Activated CD8-positive, alpha-beta memory T cell treated with anti-CD3 and anti-CD28 coated beads, Interleukin-2, amount 50 U/mL, for 24 hours (primary cell): ENCODE results near the gene ZNF407.
"Not testable (repeated sequence)": the region's sequence is repeated elsewhere in the genome, so short reads cannot be mapped to it uniquely, and the experiment has no call there.

Source experiments
- DNase-seq: peaks from one replicate; pipeline ENCODE4 v3.0.0-alpha.2; 2020; ENCODE audit errors: extremely low read depth

ZNF407 gene

DNA sequence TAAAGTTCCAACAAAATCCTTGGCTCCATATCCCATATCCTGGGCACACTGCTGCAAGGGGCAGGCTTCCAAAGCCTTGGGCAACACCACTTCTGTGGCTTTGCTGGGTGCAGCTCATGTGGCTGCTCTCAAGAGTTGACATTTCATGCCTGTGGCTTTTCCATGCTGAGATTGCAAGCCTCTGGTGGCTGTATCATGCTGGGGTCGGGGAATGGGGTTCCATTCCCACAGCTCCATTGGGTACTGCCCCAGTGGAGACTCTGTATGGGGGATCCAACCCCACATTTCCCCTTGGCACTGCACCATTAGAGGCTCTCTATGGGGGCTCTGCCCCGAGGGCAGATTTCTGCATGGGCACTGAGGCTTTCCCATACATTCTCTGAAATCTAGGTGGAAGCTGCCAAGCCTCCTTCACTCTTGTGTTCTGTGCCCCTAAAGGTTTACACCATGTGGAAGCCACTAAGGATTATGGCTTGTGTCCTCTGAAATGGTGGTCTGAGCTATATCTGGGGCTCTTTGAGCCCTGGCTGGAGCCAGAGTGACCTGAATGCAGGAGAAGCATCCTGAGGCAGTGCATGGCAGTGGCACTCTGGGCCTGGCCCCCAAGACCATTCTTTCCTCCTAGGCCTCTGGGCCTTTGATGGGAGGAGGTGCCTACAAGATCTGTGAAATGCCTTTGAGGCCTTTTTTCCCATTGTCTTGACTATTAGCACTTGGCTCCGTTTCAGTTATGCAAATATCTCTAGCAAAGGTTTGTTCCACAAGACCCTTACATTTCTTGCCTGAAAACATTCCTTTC is 503.4 kb downstream of the ZNF407 start:
- no peak for DNase-seq

DNA sequence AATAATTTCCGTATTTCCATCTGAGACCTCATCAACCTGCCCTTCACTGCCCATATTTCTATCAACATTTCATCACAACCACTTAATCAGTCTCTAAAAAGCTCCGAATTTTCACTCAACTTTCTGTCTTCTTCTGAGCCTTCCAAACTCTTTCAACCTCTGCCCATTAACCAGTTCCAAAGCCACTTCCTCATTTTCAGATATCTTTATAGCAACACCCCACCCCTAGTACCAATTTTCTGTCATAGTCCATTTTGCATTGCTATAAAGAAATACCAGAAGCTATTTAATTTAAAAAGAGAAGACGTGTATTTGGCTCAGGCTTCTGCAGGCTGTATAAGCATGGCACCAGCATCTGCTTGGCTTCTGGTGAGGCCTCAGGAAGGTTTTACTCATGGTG is 504.2 kb downstream of the ZNF407 start:
- no peak for DNase-seq

DNA sequence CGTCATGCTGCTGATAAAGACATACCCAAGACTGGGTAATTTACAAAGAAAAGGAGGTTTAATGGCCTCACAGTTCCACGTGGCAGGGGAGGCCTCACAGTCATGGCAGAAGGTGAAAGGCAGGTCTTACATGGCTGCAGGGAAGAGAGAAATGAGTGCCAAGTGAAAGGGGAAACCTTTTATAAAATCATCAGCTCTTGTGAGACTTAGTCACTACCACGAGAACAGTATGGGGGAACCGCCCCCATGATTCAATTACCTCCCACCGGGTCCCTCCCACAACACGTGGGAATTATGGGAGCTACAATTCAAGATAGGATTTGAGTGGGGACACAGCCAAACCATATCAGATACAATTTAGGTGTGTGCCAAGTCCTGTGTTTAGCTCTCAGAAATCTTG is 506.4 kb downstream of the ZNF407 start:
- DNase-seq = not testable (repeated sequence)

DNA sequence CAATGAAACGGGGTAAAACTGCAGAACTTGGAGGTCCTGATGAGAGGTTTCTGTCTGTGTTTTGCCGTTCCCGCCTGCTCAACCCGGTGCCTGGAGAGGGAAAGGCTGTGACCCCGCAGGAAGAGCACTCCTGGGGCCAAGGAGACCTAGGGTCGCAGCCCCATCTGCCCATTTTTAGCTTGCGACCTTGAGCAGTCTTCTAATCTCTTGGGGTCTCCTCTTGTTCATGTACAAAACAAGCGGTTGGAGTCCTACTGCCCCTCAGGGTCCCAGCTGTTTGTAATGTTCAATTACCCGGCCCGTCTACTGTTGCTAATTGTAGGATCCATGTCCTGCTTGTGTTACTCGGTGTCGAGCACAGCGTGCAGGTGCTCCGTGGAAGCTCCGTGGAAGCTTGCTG is 506.8 kb downstream of the ZNF407 start:
- no peak for DNase-seq

DNA sequence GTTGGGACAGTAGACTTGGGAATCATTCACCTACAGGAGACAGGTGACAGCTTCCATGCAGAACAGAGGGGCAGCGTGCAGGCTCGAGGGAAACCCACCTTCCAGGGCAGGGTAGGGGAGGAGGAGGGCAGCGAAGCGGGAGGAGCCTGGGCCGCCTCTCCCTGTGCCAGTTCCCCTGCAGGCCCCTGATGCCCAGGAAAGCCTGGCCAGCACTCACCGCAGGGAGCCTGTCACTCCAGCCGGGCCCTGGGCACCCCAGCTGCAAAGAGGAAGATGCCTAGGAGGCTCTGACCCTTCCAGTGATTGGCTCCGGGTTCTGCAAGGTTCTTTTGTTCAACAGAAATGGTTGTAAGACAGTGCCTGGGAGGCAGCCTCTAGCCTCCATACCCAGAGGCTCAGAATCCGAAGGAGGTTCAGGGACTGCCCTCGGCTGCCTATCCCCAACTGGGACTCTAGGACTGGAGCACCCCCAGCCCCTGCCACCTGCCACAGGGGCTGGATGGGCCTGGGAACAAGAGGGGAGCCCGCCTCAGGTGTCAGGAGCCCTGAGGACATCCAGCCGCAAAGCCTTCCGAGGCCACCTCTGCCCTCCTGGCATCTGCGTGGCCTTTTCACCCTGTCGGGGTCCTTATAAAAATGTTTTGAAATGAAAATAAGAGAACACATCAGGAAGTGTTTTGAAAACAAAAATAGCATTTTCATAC is 508.0 kb downstream of the ZNF407 start:
- DNase-seq = no peak

DNA sequence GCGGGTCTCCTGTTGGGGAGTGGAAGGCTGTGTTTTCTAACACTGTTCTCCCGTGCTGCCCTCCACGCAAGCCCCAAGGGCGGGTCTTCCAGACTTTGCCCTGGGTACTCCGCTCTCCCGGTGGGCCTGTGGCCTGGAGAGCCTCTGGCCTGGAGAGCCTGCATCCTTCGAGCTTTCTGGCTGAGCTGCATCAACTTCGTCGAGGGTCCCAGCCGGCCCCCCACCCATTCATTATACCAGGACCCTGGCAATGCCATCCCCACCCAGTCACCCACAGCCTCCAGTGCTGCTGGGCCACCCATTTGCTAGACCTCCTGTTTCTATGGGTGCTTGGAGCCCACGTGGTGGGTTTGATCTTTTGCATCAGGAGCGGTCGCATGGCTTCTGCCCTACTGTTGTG is 509.1 kb downstream of the ZNF407 start:
- no peak for DNase-seq

DNA sequence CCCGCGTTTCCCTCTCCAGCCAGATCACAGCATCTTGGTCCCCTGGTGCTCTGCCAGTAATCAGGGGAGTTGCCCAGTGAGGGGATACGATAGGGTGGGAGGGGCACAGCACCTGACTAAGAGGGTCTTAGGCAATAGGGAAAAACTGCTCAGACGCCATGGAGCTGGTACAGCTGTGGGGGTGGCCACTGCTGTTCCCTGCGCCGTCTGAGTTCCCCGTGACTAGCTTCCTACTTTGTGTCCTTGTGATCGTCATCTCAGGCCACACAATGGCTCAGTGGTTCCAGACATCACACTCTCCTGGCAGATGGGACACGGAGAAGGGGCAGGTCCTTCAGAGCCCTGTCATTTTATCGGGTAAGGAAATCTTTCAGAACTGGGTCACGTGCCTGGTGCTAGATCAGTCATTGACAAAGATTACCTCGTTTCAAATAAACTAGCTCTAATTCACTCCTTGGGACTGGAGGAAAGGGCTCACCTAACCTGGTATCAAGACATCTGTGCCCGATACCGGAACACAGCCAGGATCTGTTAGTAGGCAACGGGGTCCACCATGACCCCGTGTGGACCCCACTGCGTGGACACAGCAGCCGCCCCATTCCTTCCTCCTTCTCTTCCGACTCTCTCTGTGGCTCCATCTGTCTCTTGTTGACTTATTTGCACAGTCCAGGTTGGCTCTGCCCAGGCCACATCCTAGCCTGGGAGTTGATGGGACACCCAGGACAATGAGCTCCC is 509.7 kb downstream of the ZNF407 start:
- DNase-seq = no peak

DNA sequence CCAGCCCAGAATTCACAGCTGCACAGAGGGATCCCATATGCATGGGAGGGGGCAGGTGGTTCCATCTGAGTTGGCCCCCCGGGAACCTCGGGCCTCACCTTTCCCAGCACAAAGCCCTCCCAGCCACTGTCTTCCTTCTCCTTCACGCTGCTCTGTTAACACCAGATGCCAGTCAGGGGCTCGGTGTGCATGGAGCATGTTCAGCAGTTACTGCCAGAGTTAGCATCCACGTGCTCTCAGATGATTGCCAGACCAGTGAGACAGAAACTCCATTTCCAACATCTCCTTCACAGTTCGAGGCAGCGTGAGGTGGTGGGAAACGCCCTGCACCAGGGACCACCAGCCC is 510.2 kb downstream of the ZNF407 start:
- DNase-seq = no peak

DNA sequence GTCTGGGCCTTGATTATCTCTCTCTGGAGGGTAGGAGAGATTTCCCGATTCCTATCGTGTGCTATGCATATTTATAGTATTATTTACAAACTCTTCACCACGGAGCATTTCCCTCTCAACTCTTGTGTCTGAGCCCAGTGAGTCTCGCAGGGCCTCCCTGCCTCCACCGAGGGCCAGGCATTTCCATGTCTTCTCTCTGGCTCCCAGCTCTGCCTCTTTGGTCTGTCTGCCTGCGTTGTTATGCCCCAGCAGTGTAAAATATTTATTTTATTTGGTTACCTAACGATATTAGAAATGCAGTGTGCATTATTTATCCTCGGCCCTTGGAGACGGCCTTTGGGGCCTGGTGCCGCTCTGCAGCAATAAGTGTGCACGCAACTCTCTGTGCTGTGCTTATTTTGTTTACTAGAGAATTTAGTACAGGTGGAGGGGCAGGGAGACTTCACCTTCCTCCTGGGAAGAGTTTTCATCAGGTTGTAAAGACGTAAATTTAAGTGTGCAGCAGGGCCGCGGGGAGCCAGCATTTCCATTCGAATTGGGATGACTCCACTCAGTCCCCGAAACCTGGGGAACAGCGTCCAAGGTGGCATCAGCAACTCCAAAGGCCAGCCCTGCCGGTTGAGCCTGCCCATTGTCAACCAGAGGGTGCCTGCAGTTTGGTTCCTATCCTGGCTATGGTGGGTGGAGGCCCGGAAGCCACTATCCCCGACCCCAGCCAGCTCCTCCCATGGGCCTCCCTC is 511.1 kb downstream of the ZNF407 start:
- no peak for DNase-seq

DNA sequence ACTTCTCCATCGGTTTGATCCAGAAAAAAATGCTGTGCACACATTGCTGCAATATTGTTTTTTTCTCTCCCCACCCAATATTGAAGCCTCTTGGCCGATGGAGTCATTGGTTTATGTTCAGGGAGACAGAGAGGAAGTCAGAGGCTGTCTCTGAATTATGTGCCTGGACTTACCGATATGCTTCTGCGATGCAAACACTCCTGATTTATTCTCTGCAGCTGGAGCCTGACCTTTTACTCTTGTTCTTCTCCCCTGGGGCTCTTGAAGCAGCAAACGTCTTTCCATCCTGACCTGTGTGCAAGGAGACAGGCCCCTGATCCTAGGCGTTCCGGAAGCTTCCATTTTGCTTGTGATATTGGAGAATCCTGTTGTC is 511.6 kb downstream of the ZNF407 start:
- no peak for DNase-seq

DNA sequence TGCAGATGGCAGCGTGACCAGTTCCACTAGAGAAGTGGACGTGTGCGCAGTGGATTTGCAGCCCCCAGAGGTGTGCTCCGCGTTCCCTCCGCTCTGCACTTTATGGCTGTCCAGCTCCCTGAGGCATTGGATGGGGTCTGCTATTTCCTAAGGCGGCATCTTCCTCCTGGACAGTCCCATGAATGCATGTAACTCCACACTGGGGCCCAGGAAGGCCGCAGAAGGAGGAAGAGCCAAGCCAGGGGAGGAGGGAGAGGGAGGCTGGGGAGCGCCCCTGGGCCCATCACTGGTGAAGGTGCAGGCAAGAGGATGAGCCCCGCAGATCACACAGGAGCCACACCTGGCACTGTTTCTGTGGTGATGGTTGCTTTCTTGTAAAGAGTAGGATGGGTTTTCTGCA is 512.1 kb downstream of the ZNF407 start:
- no peak for DNase-seq

DNA sequence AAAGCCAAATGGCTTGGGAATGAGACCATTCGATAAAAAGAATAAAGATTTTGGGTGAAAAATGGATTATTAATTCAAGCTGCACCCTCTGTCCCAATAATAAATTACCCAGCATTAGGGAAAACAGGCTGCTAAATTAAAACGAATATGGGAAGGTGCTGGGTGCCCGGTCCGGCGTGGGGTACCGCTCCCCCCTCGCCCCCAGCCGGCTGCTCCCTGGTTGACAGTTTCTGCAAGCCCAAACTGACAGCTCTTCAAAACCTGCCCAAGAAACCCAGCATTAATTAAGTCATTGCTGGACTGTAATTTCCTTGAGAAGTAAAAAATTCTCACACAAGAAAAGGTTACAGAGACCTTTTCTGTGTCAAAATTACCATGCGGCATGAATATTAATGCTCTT is 512.6 kb downstream of the ZNF407 start:
- no peak for DNase-seq

DNA sequence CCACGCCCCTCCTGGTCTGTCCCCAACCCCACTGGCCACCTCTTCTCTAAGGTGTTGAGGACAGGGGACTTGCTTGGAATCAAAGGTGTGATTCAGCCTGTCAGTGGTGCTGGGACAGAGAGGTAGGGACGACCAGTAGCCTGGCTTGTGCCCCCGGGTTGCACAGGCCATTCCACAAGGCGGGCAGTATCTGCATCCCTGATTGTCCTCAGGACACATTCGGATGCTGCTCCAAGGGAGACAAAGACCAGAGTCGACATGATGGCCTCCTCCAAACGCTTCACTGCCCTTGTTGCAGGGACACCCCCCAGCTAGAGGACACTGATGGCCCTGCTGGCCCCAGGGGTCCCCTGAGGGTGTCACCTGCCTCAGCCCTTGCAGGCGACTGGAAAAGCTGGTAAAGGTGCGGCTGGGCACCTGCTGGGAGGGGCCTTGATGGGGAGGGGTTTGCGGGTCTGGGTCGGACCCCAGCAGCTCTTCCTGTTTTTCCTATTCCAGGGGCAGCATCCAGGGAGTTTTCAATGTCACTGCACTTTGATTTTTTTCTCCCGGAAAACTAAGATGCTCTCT is 513.3 kb downstream of the ZNF407 start:
- DNase-seq = no peak

DNA sequence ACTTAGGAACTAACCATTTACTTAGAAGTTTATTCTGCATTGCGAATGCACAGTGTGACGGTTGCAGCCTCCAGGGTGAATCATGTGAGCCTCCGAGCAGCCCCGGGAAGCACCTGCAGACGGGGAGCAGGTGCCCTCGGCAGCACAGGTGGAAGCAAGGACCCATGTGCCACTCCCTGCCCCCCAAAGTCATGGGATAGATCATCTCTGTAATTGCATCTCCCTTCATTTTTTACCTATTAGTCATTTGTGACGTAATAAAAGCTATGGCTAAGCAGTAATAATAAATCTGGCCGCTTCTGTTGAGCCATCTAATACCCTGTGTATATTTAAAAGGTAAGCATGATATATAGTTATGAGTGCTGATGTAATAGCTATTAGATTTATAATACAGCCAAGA is 514.1 kb downstream of the ZNF407 start:
- no peak for DNase-seq

DNA sequence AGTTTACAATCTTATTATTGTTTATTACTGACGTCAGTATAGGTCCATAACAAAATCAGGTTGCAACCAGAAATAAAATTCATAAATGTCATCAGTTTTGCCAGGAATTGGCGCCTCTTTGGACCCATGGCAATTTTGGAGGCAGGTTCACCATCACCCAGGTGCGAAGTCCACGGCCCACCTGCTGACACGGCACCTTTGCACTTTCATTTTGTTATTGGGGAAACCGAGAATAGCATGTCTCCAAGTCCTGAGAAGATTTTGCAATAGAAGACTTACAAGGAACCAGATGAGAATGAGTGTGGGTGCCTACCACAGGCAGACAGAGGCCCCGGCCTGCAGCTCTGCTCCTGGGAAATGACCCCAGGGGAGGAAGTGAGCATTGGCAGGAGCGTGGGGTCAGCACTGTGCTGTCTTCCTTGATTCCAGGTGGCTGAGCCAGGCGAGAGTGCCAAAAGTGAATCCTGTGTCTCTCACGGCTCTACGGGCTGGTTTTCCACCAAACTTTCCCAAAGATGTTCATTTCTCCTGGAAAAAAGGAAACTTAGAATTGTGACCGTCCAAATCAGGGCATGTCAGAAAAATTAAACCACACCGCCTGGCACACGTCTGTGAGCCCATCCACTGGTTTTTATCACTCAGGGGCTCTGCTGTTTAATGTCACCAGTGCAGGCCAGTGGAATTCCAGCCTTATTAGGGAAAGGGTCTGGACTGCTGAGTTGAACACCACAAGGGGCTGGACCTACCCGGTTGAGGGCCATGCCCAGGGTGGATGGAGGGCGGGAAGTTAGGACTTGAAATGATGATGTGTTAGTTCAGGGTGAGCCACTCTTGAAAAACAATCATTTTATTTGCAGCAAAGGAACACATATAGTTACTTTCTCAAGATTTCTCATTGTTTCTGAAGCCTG is 514.8 kb downstream of the ZNF407 start:
- DNase-seq = no peak

DNA sequence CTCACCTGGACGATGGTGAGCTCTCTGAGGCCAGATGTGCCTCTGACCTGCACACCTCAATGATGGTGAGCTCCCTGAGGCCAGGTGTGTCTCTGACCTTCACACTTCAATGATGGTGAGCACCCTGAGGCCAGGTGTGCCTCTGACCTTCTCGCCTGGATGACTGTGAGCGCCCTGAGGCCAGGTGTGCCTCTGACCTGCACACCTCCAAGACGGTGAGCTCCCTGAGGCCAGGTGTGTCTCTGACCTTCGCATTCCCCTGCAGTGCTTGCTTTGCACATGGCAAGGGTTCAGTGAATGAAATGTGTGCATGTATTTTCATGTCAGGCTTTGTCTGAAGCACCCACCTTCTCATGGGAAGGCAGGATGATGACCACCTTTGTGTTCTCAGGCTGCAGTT is 515.8 kb downstream of the ZNF407 start:
- no peak for DNase-seq

DNA sequence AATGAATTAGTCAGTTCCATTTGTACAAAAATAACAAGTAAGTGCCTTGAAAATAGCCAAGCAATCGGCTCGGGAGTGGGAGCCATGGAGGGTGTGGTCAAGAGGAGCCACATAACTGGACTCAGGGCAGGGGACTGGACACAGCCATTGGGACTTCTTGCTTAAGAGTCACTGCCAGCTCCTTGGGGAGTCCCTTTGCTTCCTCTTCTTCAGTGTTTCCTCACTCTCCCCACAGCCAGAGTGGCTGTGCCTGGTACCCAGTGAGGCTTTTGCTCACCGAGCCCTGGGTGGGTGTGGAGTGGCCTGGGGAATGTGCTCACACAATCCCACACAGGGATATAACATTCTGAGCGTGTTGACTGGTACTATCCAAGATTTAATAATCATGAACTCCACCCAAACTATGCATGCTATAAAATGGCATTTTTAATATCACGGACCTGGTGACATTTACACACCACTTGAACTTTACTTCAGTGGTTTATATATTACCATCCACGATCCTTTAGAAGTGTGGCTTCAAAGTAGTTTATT is 516.6 kb downstream of the ZNF407 start:
- DNase-seq = no peak
